CMK (cell line): ENCODE results near the gene PLCG2.
"Not testable (repeated sequence)": the region's sequence is repeated elsewhere in the genome, so short reads cannot be mapped to it uniquely, and the experiment has no call there.

Source experiments
- DNase-seq: peaks from one replicate; pipeline ENCODE4 v3.0.0-alpha.2; 2010; ENCODE audit warnings: low read depth

Gene PLCG2

DNA sequence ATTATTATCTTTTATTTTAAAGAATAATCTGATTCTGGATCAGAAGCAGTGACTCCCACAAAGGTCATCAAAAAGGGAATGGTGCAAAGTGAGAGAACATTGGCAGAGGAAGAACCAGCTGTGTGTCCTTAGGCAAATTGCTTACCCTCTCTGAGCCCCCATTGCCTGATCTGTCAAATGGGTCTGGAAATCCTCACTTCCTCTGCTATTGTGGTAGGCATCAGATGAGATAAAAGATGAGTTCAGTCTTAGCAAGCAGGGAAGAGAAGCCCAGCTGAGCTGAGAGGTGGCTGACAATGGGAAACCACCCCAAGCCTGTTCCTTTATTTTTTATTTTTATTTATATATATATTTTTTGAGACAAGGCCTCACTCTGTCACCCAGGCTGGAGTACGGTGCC is 24.2 kb upstream of the PLCG2 start:
- no peak for DNase-seq

DNA sequence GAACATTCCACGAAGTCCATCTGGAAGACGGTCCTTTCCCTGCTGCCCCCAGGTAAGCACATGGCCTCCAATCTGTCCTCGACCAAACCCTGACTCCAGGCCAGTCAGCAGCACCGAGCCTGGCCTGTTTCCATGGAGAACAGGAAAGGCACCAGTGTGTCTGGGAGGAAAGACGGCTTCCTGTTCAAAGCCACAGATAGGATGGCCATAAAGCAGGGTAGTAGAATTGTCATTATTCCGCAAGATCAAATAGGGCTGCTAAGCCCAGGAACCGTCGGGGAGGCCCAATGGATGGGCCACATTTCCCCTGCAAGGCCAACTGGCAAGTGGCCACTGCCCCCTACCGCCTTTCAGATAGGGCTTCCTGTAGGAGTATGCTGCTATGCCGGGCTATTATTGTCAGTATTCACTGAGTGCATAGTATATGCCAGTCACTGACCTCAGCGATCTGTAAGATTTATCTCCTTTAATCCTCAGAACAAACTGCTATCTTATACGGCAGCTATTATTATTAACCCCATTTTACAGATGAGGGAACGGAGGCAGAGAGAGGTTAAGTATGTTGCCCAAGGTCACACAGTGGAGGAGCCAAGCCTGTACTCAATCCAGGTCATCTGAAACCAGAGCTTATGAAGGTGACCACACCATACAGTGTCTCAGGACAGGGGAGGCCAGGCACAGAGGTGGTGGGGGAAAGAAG is 23.0 kb upstream of the PLCG2 start:
- DNase-seq = peak; percentile 83

DNA sequence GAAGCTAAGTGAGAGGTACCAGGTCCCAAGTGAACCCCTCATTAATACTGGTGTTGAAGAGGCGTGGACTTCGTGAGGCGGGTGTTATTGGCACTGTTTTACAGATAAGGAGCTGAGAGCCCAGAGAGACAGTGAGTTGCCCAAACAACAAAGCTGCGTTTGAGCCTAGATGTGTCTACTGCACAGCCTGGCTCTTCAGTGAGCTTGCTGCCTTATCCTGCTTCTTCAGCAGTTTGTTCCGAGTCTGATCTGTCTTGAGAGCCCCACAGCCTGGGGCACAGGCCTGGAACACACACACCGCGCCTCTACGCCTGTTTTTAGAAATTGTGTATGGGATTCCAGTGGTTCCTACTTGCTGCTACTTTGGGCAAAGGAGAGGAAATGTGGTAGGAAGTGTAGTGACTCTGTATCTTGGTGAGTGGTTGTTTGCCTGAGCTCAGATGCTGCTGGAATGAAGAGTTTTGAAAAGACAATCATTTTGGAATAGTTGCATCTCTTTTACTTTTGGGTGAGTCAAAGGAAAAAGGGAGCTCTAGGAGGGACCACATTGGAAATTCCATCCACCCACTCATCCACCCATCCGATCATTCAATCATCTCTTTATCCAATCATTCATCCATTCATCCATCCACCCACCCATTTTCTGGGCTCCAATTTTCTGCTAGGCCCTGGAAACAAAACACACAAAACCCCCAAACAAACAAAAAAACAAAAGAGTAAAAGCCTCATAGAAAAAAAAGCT is 22.3 kb upstream of the PLCG2 start:
- DNase-seq = no peak

DNA sequence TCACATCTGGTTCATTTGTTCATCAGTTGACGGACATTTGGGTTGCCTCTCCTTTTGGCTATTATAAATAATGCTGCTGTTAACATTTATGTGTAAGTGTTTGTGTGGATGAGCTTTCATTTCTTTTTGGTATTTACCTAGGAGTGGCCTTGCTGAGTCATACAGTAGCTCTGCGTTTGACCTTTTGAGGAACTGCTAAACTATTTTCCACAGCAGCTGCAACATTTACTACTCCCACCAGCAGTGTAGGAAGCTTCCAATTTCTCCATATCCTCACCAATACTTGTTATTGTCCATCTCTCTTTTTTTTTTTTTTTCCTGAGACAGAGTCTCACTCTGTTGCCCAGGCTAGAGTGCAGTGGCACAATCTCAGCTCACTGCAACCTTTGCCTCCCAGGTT is 20.7 kb upstream of the PLCG2 start:
- DNase-seq = no peak

DNA sequence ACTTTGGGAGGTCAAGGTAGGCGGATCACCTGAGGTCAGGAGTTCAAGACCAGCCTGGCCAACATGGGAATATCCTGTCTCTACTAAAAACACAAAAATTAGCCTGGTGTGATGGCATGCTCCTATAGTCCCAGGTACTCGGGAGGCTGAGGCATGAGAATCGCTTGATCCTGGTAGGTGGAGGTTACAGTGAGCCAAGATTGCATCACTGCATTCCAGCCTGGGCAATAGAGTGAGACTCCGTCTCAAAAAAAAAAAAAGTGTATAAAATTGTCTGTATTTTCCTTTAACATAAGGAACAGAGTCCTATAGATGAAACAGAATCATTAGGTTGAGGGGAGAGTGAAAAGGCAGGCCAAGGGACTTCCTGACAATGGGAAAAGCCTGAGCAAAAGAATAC is 16.8 kb upstream of the PLCG2 start:
- not testable (repeated sequence) for DNase-seq

DNA sequence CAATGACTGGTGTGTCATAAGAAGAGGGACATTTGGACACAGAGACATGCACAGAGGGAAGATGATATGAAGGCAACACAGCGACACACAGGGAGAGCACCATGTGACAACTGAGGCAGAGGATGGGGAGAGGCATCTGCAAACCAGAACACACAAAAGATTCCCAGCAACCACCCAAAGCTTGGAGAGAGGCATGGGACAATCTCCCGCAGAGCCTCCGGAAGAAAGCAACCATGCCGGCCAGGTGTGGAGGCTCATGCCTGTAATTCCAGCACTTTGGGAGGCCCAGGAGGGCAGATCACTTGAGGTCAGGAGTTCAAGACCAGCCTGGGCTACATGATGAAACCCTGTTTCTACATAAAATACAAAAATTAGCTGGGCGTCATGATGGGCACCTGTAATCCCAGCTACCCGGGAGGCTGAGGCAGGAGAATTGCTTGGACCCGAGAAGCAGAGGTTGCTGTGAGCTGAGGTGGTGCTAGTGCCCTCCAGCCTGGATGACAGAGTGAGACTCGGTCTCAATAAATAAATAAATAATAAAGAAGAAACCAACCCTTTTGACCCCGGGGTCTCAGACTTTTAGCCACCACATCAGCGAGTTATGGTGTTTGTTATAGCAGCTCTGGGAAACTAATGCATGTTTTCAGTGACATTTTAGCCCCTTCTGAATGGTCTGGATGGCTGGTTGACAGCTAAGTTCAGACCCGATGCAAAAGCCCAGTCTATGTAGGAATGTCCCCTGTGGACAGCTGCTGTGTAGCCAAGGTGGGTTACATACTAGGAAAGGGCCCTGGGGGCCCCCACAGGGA is 13.8 kb upstream of the PLCG2 start:
- DNase-seq = no peak

DNA sequence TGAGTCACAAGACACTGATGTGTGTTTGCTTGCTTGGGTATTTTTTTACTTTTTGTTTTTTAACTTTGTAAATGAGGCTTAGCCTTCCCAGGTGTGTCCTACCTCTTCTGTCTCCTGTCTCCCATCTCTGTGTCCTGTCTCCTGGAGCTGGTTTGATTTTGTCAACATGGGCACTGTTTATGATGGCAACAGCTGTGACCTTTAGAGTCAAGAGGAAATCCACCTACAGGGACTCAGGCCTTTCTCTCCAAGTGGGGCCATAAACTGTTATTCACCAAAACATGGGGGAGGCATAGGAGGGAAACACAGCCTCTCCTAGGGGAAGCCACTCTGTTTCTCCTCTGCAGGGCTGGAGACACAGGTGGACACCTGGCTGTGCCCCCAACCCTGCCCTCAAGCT is 13.1 kb upstream of the PLCG2 start:
- no peak for DNase-seq

DNA sequence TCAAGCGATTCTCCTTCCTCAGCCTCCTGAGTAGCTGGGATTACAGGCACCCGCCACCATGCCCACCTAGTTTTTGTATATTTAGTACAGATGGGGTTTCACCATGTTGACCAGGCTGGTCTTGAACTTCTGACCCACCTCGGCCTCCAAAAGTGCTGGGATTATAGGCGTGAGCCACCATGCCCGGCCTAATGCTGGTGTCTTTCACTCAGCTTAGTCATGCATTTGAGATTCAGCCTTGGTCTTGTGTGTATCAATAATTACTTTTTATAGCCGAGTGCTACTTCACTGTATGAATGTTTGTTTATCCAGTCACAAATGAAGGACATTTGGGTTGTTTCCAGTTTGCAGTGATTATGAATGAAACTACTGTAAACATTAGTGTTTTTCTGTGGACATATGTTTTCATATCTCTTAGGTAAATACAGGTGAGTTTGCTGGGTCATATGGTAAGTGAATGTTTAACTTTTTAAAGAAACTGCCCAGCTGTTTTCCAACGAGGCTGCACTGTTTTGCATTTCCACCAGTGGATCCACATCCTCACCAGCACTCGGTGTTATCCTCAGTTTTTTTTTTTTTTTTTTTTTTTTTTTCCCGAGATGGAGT is 11.0 kb upstream of the PLCG2 start:
- no peak for DNase-seq

DNA sequence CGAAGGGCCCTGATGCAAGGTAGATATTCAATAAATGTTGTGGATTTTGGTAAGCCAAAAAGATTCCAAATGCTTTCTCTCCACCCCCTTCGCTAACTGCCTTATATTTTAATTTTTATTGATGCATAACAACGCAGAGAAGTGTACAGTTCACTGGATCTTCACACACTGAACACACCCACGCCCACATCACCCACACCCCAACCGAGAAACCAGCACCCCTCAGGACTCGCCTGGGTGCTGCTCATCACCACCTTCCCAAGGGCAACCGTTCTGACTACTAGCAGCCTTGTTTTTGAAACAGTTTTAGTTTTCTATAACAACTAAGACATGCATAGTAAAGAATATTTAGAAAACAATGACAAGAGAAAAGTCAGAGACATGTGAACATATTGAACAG is 9.1 kb upstream of the PLCG2 start:
- no peak for DNase-seq

DNA sequence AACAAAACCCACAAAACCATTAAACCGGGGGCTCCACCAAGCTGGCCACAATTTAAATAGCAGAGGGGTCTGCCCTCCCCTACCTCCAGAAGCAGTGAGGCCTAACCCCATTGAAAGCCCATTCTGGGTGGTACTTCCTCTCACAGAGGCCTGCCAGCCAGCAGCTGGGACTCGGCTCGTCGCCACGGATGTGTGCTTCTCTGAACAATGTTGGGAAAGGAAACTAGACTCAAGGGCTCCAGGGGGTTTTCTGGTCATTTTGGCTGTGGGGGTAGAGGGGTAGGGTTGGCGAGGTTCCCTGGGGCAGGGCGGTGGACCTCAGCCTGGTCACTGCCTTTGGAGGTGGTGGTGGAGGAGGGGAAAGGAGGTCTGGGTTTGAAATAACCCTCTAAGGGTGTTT is 4.7 kb upstream of the PLCG2 start:
- no peak for DNase-seq

DNA sequence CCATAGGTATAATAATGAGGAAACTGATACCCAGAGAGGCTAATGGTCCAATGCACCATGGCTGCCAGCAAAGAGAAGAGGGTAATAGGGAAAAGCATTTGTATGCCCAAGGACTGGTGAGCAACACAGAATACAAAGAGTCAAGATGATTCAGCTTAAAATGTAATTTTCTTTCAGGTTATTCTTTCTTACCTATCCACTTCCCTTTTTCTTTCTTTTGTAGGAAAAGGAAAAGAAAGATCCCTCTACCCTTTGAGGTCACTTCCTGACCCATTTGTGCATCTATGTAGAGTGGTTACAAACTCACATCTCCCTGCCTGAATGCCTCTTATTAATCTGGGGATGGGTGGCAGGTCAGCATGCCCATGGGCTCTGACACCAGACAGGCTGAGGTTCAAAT is 3.5 kb upstream of the PLCG2 start:
- no peak for DNase-seq

DNA sequence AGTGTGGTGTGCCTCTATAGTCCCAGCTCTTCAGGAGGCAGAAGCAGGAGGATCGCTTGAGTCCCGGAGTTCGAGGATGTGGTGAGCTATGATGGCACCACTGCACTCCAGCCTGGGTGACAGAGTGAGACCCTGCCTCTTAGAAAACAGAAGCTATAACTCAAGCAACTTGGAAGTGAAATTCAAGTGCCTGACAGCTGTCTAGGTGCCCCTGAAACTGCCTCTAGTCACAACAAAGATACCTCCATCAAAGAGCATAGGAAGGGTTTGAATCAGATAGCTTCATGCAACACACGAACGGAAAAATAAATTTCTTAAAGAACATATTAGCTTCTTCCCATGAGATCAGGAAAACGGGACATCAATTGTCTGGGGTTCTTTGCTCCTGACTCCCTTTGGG is 860 bp upstream of the PLCG2 start:
- DNase-seq = no peak

DNA sequence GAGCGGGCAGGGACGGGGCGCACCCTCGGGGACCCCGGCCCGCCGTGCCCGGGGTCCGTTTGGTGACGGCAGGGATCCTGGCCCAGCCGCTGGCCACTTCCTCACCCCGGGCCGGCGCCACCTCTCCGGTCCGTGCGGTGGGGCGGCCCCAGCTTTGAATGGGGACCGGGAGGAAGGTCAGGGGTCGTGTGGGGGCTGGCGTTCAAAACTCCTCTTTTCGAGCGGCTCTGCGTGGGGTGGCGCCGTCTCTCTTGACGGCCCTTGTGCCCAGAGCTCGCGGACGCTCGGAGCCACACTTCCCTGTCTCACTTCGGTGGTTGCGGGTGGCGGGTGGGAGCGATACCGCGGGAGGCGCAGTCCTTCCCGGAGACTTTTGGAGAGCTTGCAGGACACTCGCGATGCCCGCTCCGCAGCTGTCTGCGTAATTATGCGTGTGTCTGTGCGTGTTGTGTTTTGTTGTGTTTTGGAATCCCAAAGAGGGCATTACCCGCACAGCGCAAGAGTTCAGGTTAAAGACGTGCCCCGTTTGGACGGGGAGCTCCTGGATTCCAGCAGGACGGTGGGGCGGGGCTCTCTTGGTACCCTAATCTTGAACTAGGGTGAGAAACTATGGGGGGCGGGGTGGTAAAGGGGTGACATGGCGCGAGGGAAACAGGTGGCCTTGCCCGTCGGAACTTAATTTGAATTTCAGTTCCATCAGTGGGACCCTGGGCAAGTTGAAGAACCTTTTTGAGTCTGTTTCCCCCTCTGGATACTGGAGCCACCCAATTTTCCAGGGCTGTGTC is 637 bp downstream of the PLCG2 start:
- DNase-seq = no peak

DNA sequence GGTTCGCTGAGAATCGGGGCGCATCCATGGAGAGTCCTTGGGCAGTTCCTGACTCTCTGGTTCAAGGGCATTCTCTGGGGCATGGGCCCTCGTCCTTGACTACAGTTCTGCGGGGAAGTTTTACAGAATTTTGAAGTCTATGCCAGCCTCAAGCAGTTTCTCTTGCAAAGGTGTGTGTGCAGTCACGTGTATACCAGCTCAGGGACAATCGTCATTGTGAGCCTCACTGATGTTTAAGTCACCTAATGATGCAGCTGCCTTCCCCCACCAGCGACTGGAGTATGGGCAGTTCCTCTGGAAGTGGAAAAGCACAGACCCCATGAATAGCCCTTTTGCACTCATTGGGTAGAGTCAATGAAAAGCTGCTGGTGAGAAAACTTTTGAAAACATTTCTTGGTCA is 1.3 kb downstream of the PLCG2 start:
- no peak for DNase-seq

DNA sequence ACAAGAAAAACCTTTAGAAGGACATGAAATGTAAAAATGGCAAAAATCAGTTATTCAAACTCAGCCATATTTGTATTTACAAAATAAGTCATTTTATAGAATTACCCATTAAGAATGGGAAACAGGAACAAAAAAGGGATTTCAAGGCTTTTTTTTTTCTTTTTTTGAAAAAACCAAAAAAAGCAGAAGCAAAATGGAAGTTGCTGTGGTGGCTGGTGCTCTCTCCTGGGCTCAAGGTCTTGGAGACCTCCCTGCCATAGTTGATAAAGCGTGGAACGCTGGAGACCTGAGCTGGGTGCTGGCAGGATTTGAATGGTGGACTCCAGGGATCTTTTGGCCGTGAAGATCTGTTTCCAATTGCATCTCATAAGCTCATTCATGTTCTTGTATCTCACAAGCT is 3.1 kb downstream of the PLCG2 start:
- no peak for DNase-seq

DNA sequence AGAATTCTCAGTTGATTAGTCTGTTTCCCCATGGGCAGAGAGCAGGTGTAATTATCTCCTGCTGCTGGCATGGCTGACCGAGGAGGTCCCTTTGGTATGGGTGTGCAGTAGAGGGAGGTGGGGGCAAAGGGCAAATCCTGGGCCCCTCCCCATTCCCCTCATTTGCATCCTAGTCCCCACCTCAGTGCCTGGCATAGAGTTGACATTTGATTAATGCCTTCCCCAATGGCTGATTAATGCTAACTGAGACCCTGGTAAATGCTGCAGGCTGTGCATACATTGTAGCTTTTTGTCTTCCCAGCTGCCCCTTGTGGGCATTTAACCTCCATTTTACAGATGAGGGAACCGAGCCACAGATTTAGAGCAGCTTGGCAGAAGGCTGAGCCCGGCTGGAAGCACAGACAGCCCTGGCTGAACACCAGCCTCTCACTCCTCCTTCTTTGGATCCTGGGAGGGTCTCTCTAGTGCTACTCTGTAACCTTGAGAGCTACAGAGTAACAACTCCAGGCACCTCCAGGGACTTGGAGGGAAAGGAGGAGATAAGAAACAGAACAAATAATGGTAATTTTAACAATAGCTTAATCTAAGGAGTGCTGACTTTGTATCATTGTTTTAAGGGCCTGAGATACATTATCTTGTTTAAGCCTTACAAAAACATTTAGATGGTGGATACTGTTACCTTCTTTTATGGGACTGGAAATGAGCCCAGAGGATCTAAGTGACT is 5.1 kb downstream of the PLCG2 start:
- DNase-seq = no peak

DNA sequence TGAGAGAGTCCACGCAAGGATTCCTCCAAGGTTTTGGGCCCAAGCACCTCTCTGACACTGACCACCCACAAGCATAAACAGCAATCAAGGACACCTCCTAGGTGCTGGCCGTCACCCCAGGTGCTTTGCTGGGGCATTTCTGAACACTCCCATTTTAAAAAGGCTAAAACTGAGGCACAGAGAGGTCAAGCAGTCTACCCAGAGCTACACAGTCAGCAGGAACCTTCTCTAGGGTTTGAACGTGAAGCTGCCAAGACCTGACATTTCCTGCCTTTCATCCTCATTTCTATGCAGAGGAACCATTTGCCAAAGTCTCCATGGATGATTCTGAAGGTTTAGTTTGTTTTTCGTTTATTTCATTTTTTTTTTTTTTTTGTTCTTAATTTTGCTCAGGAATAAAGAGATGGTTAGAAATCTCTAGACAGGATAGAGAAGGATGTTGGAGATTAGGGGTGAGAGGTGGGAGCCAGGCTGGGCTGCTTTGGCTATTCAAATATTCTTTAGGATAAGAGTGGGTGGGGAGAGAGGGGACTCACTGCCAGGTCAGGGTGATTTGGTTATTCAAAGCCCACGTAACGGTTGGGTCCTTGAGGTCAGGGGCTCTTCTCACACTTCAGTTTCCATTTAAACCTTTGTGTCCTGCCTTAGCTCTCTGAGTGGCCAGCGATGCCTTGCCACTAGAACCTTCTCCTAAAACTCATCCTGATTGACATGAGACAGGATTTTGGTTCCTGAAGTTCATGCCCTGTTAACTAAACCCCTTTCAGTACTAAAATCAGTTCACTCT is 6.2 kb downstream of the PLCG2 start:
- no peak for DNase-seq

DNA sequence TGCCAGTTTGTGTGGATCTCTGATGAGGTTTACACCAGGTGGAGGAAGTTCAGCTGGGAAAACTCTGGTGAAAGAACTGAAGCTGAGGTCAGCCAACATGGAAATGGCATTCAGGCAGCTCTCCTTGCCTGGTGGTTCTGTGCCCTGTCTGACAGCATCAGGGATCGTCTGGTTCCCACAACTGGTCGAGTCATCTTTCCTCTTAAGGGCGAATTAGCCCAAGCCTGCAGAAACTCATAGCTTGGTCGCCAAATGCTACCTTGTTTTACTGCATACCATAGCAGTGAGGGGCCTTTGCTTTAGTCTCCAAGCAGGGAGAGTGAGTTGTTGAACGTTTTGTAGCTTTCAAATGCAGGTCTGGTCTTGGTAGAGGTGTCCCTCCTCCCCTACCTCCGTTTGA is 7.2 kb downstream of the PLCG2 start:
- no peak for DNase-seq

DNA sequence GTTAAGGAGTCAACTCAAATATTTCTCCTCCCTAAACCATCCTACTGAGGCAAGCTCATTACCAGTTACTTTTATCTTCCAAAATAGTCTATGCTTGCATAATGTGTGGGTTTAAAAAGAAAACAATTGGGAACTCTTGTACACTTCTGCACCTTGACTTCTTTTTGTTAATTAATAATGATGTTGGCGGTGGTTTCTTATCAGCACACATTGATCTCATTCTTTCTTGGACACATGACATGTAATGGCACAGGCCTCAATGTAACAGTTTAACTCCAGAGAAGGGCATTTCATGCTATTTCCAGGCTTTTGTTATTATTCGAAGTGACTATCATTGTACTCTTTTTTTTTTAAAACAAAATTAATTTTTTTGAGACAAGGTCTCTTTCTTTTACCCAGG is 7.8 kb downstream of the PLCG2 start:
- DNase-seq = no peak

DNA sequence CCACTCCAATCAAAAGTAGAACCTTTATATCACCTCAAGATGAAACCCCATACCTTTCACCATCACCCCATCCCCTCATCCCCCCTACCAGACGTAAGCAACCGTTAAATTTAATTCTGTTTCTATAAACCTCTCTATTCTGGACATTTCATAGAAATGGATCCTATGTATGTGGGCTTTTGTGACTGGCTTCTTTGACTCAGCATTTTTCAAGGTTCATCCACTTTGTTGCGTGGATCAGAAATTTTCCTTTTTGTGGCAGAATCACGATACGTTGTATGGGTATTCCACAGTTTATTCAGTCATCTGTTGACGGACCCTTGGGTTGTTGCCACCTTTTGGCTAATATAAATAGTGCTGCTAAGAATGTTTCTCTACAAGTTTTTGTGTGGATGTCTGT is 8.6 kb downstream of the PLCG2 start:
- DNase-seq = no peak
